GM04503 (cell line): ENCODE data around the gene ZHX3.
A peak's percentile ranks its signal among the peaks of the same experiment; 100 is the strongest.
"Not testable (repeated sequence)": the region's sequence is repeated elsewhere in the genome, so short reads cannot be mapped to it uniquely, and the experiment has no call there.

Experiments
- DNase-seq: peaks from one replicate; pipeline ENCODE4 v3.0.0-alpha.2; 2012; ENCODE audit warnings: low read depth

Gene ZHX3

DNA sequence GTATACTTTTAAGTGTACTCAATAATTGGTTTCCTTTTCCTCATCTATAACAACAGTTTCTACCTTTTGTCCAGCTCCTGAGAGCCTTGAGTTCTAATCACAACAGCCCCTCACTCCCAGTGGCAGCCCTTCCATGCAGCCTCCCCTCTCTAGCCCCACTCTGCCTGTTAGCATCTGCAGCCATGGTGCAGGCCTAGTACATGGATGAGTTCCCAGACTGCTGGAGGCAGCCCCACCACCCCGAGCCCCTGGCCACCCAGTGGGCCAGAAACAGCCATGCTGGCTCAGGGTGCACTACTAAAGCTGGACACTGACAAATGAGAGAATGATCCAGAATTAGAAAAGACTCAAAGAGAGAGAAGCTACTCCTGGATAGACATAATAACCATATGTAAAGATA is 13.4 kb upstream of the ZHX3 start:
- no peak for DNase-seq

GRCh38 chr20:41330343-41330720 is 12.8 kb upstream of the ZHX3 start:
- no peak for DNase-seq

DNA sequence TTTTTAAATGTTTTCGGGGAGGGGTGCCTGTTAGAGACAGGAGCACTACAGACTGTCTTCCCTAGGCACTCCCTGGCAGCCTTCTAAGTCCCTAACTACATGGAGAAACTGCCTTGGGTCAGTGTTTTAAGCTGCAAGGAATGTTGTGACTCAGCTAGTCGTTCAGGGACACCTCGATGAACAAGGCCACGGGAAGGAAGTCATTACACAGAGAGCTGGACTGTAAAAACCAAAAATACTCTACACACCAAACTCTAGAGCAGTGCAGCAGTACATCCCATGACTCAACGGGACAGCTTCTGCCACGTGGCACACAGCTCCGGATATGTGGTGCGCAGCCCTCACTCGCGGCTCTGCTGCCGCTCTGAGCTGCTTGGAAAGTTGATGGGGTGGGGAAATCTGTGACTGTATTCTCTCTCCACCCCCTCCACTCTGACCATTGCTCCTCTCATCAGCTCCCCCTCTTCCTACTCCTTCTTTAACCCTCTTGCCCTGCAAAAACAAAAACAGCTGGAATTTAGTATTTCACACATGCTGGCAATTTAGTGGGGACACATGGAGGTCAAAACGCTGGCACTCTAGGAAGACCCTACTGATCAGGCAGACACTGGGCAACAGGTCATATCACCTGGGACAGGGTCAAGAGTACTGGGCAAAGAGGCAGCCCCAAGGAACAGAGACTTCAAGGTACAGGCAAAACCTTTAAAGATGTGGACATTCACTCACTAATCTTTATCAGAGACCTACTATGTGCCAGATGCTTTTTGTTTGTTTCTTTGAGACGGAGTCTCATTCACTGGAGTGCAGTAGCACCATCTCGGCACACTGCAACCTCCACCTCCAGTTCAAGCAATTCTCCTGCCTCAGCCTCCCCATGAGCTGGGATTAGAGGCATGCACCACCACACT is 12.2 kb upstream of the ZHX3 start:
- peak; percentile 99 for DNase-seq

GRCh38 chr20:41327178-41327577 is 9.6 kb upstream of the ZHX3 start:
- DNase-seq, result no peak

GRCh38 chr20:41320976-41321375 is 3.4 kb upstream of the ZHX3 start:
- no peak for DNase-seq

DNA sequence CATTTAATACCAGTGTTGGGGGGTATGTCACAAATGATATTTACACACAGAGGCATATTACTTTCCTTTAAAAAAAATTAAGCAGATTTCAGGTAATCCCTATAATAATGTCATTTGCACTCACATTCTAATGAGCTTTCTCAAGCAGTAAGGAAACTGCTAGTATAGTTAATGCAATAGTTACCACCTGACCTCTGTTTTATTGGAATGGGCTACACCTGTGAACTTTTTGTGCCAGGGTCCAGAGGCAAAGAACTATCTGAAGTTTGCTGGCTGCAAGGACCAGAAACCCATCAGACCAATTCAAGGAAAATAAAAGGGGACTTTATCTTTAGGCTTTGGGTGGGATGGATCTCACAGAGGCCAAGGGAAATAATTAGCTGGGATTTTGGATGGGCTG is 2.9 kb upstream of the ZHX3 start:
- no peak for DNase-seq

DNA sequence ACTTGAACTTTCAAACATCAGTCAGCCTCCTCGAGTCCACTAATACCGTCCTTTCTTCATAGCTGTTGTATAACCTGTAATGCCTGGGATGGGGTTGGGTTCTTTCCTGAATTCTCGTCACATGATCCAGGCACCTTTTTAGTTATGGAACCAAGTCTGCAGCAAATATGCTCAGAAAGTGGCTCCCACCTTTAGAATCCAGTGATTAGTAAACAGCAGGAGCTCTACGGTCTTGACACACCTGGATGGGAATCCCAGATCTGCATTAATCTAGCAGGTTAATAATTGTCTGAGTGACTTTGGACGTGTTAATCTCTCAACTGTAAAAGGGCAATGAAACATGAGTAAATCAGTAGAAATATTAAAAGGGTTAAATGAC is 729 bp upstream of the ZHX3 start:
- DNase-seq, result no peak

- no peak for DNase-seq
These were observed 657 bp downstream of the ZHX3 start for GRCh38 chr20:41316602-41317545.

DNA sequence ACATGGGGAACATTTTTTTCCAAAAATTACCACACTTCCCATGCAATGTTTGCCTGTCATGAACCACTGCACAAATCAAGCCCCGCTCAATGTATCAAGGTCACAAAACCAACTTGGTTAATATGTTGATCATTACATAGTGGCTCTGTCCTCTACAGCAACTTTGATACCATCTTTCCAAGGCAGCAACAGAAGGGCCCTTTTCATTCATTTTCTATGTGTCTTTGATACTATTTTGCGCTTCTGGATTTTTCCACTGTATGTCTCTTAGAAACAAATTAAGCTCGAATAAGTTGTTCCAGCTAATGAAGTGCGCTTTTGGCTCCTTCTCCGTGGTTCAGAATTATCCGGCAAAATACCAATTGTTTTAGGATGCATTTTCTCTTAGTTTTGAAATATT is 1.5 kb downstream of the ZHX3 start:
- no peak for DNase-seq

GRCh38 chr20:41314386-41314785 is 3.1 kb downstream of the ZHX3 start:
- no peak for DNase-seq

DNA sequence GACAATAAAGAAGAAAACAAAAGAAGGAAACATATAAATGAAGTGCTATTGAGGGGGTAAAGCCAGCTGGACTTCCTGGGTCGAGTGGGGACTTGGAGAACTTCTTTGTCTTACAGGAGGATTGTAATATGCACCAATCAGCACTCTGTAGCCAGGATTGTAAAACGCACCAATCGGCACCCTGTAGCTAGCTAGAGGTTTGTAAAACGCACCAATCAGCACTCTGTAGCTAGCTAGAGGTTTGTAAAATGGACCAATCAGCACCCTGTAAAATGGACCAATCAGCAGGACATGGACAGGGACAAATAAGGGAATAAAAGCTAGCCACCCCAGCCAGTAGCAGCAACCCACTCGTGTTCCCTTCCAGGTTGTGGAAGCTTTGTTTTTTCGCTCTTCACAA is 5.5 kb downstream of the ZHX3 start:
- DNase-seq, result not testable (repeated sequence)

DNA sequence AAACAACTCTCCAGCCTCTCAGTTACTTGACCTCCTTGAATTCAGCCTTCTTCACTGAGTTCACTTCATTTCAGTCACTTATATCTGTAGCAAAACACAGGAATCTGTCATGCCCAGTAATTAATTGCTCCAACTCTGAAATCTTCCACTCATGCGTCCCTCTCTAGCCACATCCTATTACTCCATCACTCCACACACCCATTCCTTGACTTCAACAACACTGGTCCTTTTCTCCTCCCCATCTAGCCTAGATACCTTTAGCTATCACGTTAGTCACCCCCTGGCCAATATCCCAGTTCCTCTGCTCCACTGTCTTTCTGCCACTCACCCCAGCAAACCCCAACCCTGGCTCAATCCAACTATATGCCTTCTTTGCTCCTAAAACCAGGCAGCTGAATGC is 7.7 kb downstream of the ZHX3 start:
- DNase-seq, result no peak

GRCh38 chr20:41308726-41309413 is 8.7 kb downstream of the ZHX3 start:
- no peak for DNase-seq

- peak; percentile 74 for DNase-seq
These were observed 9.2 kb downstream of the ZHX3 start for GRCh38 chr20:41308290-41308711.

DNA sequence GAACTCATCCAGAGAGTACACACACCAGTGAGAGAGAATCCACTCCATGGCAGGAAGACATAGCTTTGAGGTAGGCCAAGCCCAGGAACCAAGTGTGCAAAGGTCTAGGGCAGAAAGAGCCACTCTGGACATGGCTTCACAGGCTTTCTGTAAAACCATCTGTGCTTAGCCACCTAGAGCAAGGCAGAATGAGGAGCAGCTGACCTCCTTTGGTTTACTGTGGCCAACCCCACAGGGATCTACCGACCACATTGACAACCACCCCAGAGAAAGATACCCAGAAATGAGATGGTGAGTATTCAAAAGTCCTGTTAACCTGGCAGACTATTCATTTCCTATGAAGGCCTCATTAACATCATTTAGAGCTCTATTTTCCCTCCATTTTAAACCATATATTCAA is 10.5 kb downstream of the ZHX3 start:
- no peak for DNase-seq

DNA sequence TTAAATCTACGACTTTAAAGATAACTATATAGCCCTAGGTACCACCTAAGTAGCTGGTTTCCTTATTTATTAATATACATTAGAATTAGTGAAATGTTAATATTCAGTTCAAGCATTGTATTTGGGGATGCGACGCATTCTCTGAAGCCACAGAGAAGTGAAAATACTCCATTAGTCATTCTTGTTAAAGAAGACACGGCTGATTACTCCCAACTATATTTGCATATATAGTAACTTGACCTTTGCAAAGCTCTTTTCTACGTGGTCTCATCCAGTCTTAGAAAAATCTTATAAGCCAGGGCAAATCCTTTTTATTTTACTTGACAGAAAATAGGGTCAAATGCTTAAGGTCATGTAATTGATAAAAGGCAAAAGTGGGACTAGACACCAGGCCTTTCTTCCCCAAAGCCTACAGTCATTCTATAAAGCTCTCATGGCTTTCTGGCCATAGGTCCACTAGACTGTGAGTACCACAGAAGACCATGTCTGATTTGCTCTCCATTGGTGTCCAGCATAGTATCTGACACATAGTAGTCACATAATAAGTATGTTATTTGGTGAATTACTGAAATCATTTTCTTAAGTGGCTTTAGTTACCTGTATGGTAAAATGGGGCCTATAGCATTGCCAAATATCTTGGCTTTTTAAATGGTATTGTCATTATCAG is 11.3 kb downstream of the ZHX3 start:
- no peak for DNase-seq

GRCh38 chr20:41304424-41305079 is 13.0 kb downstream of the ZHX3 start:
- no peak for DNase-seq

- DNase-seq, result no peak
These were observed 13.5 kb downstream of the ZHX3 start for GRCh38 chr20:41304002-41304401.

- no peak for DNase-seq
These were observed 16.6 kb downstream of the ZHX3 start for GRCh38 chr20:41300886-41301285.

- DNase-seq, result no peak
These were observed 17.1 kb downstream of the ZHX3 start for GRCh38 chr20:41300383-41300782.

GRCh38 chr20:41299899-41300298 is 17.6 kb downstream of the ZHX3 start:
- DNase-seq, result no peak
